SK-N-SH treated with all-trans-retinoic acid at 6 μM for 48 hours (cell line): ENCODE results near the gene SRSF8.

Experiments
- PATZ1 ChIP-seq: fragments of 250-450 bp; sonication (Bioruptor Pico); IDR thresholded peaks from 2 replicates; pipeline ENCODE4 v1.8.0; 2020; ENCODE audit warnings: mild to moderate bottlenecking, moderate library complexity, borderline replicate concordance
- POU6F1 ChIP-seq: fragments of 250-450 bp; sonication (Bioruptor Pico); IDR thresholded peaks from 2 replicates; pipeline ENCODE4 v1.8.0; 2021; ENCODE audit warnings: low read depth, mild to moderate bottlenecking, moderate library complexity, borderline replicate concordance
- TOX ChIP-seq: fragments of 250-450 bp; sonication (Bioruptor Pico); IDR thresholded peaks from 2 replicates; pipeline ENCODE4 v1.8.0; 2021; ENCODE audit warnings: mild to moderate bottlenecking, moderate library complexity, borderline replicate concordance
- ZFP30 ChIP-seq: fragments of 450-650 bp; formaldehyde crosslinking; IDR thresholded peaks from 2 replicates; pipeline ENCODE4 v1.5.0; 2022; ENCODE audit warnings: mild to moderate bottlenecking, moderate library complexity
- ZNF70 ChIP-seq: fragments of 450-650 bp; formaldehyde crosslinking; IDR thresholded peaks from 2 replicates; pipeline ENCODE4 v1.5.0; 2020; ENCODE audit warnings: mild to moderate bottlenecking, moderate library complexity

GRCh38 chr11:95100856-95101507 is 34.3 kb downstream of the SRSF8 start:
- TF ChIP-seq TOX (CRISPR knock-in tag) (no peak), ZNF70 (CRISPR knock-in tag) (no peak), ZFP30 (no peak), POU6F1 (CRISPR knock-in tag) (no peak), PATZ1 (CRISPR knock-in tag) (no peak)
